Natural killer cell (primary cell): ENCODE results near the gene TP53BP1. TPM values are rescaled to one million over a fixed set of nuclear protein-coding genes. Genes with fewer than 3 reads are reported as not detected.

Experiments used
- ATAC-seq, 3 donors: fragments of 150-1000 bp in 2 of 3; fragments of 200-7000 bp in 1 of 3; cut with Tn5 transposase; 1 replicate in 1 of 3; 2 replicates in 2 of 3; pipeline ENCODE4 v1.10.0; 2021; ENCODE audit warnings: mild to moderate bottlenecking in 2 of 3, moderate library complexity in 2 of 3
- DNase-seq, 2 donors: peaks; one replicate each; pipeline versions ENCODE4 v3.0.0 to v3.0.0-alpha.2; 2013 to 2021; ENCODE audit warnings: mixed read lengths in 1 of 2
- H3K27ac ChIP-seq: one replicate; pipeline ENCODE4 v1.5.1; 2013; ENCODE audit warnings: mild to moderate bottlenecking, low read length
- H3K27me3 ChIP-seq: one replicate; pipeline ENCODE4 v1.6.1; 2013; ENCODE audit warnings: low read length; ENCODE audit not compliant: control insufficient read depth, insufficient read depth
- H3K36me3 ChIP-seq: one replicate; pipeline ENCODE4 v1.6.1; 2013; ENCODE audit warnings: low read length; ENCODE audit not compliant: control insufficient read depth, insufficient read depth
- H3K4me1 ChIP-seq: one replicate; pipeline ENCODE4 v1.6.1; 2013; ENCODE audit warnings: low read length; ENCODE audit not compliant: control insufficient read depth, insufficient read depth
- H3K4me3 ChIP-seq: one replicate; pipeline ENCODE4 v1.5.1; 2013; ENCODE audit warnings: low read length
- H3K9me3 ChIP-seq: one replicate; pipeline ENCODE4 v1.6.1; 2013; ENCODE audit warnings: low read length; ENCODE audit not compliant: control insufficient read depth, insufficient read depth
- H3K27ac Mint-ChIP-seq, 2 donors: one replicate each; pipeline ENCODE4 v1.8.0; 2022; ENCODE audit warnings: mild to moderate bottlenecking in 2 of 2, mixed read lengths in 2 of 2, moderate library complexity in 1 of 2
- H3K27me3 Mint-ChIP-seq, 2 donors: one replicate each; pipeline ENCODE4 v1.8.0; 2022; ENCODE audit warnings: low read depth in 2 of 2, mixed read lengths in 2 of 2
- H3K36me3 Mint-ChIP-seq: one replicate; pipeline ENCODE4 v1.8.0; 2022; ENCODE audit warnings: mixed read lengths
- H3K4me1 Mint-ChIP-seq, 2 donors: one replicate each; pipeline ENCODE4 v1.8.0; 2022; ENCODE audit warnings: mixed read lengths in 2 of 2
- H3K4me3 Mint-ChIP-seq: one replicate; pipeline ENCODE4 v1.8.0; 2022; ENCODE audit warnings: mild to moderate bottlenecking, moderate library complexity, mixed read lengths
- H3K9me3 Mint-ChIP-seq, 2 donors: one replicate each; pipeline ENCODE4 v1.8.0; 2022; ENCODE audit warnings: mixed read lengths in 2 of 2
- WGBS: methylation state at CpG from one replicate; pipeline ENCODE4 v1.1.7; 2013; ENCODE audit warnings: missing lambda C conversion rate; ENCODE audit not compliant: insufficient coverage; 5-methylcytosine and 5-hydroxymethylcytosine counted together
- intact Hi-C: fragments of 100-400 bp; cut with micrococcal nuclease; formaldehyde crosslinking; loops from one replicate; pipeline ENCODE4 v1.14.2; 2022
- total RNA-seq, 4 donors: library from RNA; stranded (reverse); fragments of 120-200 nt in 1 of 4; gene quantifications; one replicate each; pipeline versions ENCODE4 v1.2.3 to v1.2.4, GENCODE V29; 2013 to 2022
- TF ChIP-seq, protein P1 (sequence below): fragments of 200-600 bp; IDR thresholded peaks from one replicate; pipeline ENCODE4 v1.8.0; 2022; ENCODE audit warnings: antibody characterized with exemption

Gene TP53BP1
- total RNA-seq, 3 donors from 2014 or later (not counting 1 experiment from before 2014, with no cell fraction given) = 27.9 to 32.9 (median 31.5) TPM

DNA sequence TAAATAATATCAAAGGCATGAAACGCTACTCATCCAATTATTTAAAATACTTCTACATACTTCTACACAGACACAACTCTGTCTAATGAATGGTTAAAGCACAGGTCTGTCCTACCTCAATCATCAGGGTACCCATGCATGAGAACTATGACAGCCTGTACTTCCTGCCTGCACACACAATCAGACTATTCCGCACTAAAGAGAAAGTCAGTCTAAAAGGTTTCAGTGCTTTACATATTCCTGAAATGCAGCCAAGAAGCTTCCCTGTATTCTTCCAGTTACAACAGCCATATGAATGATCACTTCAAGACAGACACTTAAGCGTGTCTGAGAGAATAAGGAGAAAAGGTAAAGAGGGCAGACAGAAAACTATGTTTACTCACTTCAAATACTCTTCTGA lies 63.3 kb downstream of the TP53BP1 start:
- H3K4me1 ChIP-seq = no peaks in the 10 kb centered on the region
- Mint-ChIP-seq H3K4me3 (no peak overlapping the region), H3K9me3 (no peaks in the 10 kb centered on the region), H3K27ac (no peak overlapping the region), H3K27me3 (no peaks in the 10 kb centered on the region), H3K36me3 (peaks cover 18% of the 10 kb centered on the region), H3K4me1 (no peaks in the 10 kb centered on the region)
- H3K27me3 ChIP-seq = no peaks in the 10 kb centered on the region
- intact Hi-C loops = no loop called here
- H3K36me3 ChIP-seq = peaks cover 39% of the 10 kb centered on the region
- TF ChIP-seq, protein P1, sequence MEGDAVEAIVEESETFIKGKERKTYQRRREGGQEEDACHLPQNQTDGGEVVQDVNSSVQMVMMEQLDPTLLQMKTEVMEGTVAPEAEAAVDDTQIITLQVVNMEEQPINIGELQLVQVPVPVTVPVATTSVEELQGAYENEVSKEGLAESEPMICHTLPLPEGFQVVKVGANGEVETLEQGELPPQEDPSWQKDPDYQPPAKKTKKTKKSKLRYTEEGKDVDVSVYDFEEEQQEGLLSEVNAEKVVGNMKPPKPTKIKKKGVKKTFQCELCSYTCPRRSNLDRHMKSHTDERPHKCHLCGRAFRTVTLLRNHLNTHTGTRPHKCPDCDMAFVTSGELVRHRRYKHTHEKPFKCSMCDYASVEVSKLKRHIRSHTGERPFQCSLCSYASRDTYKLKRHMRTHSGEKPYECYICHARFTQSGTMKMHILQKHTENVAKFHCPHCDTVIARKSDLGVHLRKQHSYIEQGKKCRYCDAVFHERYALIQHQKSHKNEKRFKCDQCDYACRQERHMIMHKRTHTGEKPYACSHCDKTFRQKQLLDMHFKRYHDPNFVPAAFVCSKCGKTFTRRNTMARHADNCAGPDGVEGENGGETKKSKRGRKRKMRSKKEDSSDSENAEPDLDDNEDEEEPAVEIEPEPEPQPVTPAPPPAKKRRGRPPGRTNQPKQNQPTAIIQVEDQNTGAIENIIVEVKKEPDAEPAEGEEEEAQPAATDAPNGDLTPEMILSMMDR = no peak
- no peak overlapping the region for H3K27ac ChIP-seq
- no peak overlapping the region for H3K4me3 ChIP-seq
- H3K9me3 ChIP-seq = no peaks in the 10 kb centered on the region
- WGBS = 100% methylated on average over 1 of the region's 3 CpGs
- ATAC-seq (no peak), DNase-seq (no peak)

DNA sequence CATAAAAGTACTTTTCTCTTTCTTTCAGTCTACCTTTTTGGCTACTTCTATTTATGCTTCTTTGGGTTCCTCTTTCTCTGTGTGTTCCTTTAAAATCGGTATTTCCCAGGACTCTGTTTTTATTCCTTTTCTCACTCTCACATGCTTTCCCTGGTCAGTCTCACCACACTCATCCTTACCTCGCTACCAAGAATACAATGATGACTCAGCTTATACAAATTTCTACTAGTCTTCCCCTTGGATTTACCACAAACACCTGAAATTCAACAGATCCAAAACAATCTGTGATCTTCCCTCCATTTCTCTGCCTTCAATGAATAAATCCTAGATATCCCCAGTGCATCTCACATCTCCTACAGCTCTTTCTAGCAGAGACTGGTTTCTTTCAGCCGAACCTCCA lies 69.2 kb downstream of the TP53BP1 start:
- DNase-seq = no peak
- peaks cover 42% of the 10 kb centered on the region for H3K36me3 ChIP-seq
- no peaks in the 10 kb centered on the region for H3K27me3 ChIP-seq
- intact Hi-C loops = loop anchor here (5.0 kb wide), 1 partner anchor 36 kb away; no protein-coding TSS in a partner anchor
- ATAC-seq = no peak
- no peak overlapping the region for H3K4me3 ChIP-seq
- H3K4me1 Mint-ChIP-seq = no peaks in the 10 kb centered on the region
- TF ChIP-seq, protein P1 = no peak
- H3K4me1 ChIP-seq = no peaks in the 10 kb centered on the region
- no peaks in the 10 kb centered on the region for H3K27me3 Mint-ChIP-seq
- WGBS = 91% methylated on average over 3 of the region's 3 CpGs
- H3K36me3 Mint-ChIP-seq = peaks cover 13% of the 10 kb centered on the region
- no peak overlapping the region for H3K27ac ChIP-seq
- H3K27ac Mint-ChIP-seq = no peak overlapping the region
- H3K9me3 Mint-ChIP-seq = no peaks in the 10 kb centered on the region
- no peak overlapping the region for H3K4me3 Mint-ChIP-seq
- no peaks in the 10 kb centered on the region for H3K9me3 ChIP-seq

DNA sequence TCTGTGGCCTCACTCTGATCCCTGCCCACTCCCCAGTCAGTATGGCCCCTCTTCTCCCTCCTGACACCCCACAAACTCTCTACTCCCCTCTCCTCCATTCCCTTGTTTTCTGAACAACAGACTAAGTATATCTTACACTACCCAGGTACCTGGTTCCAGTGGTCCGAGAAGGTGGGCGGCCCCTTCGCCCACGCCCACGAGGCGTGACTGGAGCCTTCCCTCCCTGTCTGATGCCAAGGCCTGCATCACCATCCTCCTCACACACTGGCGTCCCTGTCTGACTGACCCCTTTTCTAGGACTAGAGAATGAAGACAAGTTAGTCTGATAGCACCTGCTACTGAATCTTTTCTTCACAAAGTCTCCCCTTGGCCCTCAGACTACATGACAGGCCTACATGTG lies 72.1 kb downstream of the TP53BP1 start:
- intact Hi-C loops = loop anchor here (5.0 kb wide), 1 partner anchor 34 kb away; no protein-coding TSS in a partner anchor
- Histone ChIP-seq H3K27me3 (no peaks in the 10 kb centered on the region), H3K4me1 (no peaks in the 10 kb centered on the region), H3K9me3 (no peaks in the 10 kb centered on the region), H3K4me3 (no peak overlapping the region), H3K36me3 (peaks cover 40% of the 10 kb centered on the region), H3K27ac (no peak overlapping the region)
- TF ChIP-seq, protein P1 = no peak
- Mint-ChIP-seq H3K36me3 (peaks cover 7% of the 10 kb centered on the region), H3K9me3 (no peaks in the 10 kb centered on the region), H3K4me3 (no peak overlapping the region), H3K4me1 (no peaks in the 10 kb centered on the region), H3K27me3 (no peaks in the 10 kb centered on the region), H3K27ac (no peak overlapping the region)
- DNase-seq = no peak
- ATAC-seq = no peak
- 96% methylated on average over 7 of the region's 7 CpGs for WGBS

DNA sequence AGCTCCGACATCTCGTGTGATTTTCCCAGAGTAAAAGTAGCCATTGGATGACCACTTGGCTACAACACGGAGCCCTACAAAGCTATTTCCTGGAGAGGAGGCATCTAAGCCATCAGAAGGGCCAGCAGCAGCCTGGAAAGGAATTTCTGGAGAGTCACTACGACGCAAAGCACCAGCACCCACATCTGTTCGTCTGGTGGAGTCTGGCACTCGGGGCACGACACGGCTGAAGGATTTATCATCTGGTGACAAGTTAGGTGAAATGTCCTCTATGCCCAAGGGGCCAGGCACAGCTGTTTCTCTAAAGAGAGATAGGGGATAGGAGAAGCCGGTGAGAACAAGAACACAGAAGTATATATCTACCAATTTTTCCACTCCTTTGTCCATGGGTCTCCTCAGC lies 72.5 kb downstream of the TP53BP1 start:
- peaks cover 7% of the 10 kb centered on the region for H3K36me3 Mint-ChIP-seq
- no peak overlapping the region for H3K4me3 Mint-ChIP-seq
- no peak for ATAC-seq
- no peaks in the 10 kb centered on the region for H3K9me3 Mint-ChIP-seq
- H3K4me1 ChIP-seq = no peaks in the 10 kb centered on the region
- H3K27ac Mint-ChIP-seq = no peak overlapping the region
- no peaks in the 10 kb centered on the region for H3K27me3 ChIP-seq
- no peaks in the 10 kb centered on the region for H3K27me3 Mint-ChIP-seq
- no peaks in the 10 kb centered on the region for H3K9me3 ChIP-seq
- WGBS = 95% methylated on average over 9 of the region's 10 CpGs
- no peaks in the 10 kb centered on the region for H3K4me1 Mint-ChIP-seq
- TF ChIP-seq, protein P1 = no peak
- peaks cover 42% of the 10 kb centered on the region for H3K36me3 ChIP-seq
- intact Hi-C loops = loop anchor here (5.0 kb wide), 1 partner anchor 33 kb away; no protein-coding TSS in a partner anchor
- no peak overlapping the region for H3K4me3 ChIP-seq
- H3K27ac ChIP-seq = no peak overlapping the region
- DNase-seq = no peak
